ENCODE data around the gene CSF1.
"Not testable (repeated sequence)": the region's sequence is repeated elsewhere in the genome, so short reads cannot be mapped to it uniquely, and the experiment has no call there.

CSF1 gene

DNA sequence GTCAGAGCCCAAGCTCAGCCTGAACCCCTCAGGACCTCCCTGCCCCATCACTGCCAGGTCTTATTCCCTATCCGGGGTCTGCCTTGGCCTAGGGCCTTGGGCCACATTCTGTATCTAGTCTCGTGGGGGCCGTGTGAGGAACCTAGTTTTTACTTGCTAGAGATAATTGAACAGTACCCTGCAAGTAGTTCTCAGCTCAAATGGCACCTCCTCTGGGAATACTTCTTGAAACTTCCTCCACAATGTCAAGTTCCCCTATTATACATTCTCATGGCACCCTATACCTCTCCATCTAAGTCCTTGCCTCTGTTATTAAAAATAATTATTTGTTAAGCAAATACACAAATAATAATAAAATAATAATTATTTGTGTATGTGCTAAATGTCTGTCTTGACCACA, 32.9 kb upstream of the CSF1 start:
- H3K4me1 Mint-ChIP-seq, result peaks cover 70% of the 10 kb centered on the region
- no peaks in the 10 kb centered on the region for H3K27me3 Mint-ChIP-seq (ENCODE audit: low read depth)
- H3K27ac Mint-ChIP-seq, result peak overlapping the region; percentile 79 to 90 (median 85)
- no peaks in the 10 kb centered on the region for H3K9me3 Mint-ChIP-seq
- H3K36me3 Mint-ChIP-seq (ENCODE audit: low read depth), result no peaks in the 10 kb centered on the region
- peak overlapping the region in 1 of 3 experiments; percentile 36 for H3K4me3 Mint-ChIP-seq
- TF ChIP-seq, protein P1, sequence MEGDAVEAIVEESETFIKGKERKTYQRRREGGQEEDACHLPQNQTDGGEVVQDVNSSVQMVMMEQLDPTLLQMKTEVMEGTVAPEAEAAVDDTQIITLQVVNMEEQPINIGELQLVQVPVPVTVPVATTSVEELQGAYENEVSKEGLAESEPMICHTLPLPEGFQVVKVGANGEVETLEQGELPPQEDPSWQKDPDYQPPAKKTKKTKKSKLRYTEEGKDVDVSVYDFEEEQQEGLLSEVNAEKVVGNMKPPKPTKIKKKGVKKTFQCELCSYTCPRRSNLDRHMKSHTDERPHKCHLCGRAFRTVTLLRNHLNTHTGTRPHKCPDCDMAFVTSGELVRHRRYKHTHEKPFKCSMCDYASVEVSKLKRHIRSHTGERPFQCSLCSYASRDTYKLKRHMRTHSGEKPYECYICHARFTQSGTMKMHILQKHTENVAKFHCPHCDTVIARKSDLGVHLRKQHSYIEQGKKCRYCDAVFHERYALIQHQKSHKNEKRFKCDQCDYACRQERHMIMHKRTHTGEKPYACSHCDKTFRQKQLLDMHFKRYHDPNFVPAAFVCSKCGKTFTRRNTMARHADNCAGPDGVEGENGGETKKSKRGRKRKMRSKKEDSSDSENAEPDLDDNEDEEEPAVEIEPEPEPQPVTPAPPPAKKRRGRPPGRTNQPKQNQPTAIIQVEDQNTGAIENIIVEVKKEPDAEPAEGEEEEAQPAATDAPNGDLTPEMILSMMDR (IDR thresholded peaks at IDR 0.05; ENCODE audit: unreplicated experiment in 3 of 3), result no peak

DNA sequence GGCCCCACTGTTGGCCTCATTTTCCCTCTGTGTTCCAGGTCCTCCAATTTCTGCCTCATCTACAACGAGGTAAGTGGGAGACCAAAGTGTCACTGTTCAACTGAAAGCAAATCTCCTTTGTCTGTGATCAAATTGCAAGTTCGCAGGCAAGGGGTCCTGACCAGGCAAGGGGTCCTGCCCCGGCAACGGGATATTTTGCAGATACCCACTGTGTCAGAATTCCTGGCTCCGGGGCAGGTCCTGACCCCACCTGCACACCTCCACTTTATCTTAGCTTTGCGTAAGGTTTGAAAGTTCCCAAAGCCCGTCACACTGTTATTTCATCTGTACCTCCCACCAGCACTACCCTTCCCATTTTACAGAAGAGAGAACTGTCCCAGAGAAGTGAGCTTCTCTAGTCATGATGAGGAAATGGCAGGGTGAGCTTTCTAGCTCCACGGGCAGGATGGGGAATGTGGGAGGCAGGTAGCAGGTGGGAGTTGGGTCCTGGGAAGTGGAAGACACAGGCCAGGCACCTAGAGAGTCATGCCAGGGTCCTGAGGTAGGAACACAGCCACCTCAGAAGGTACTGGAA, 32.0 kb upstream of the CSF1 start:
- TF ChIP-seq, protein P1 (IDR thresholded peaks at IDR 0.05; ENCODE audit: unreplicated experiment in 3 of 3), result no peak
- H3K9me3 Mint-ChIP-seq, result no peaks in the 10 kb centered on the region
- H3K27ac Mint-ChIP-seq, result peak overlapping the region; percentile 39 to 82 (median 77)
- no peaks in the 10 kb centered on the region for H3K36me3 Mint-ChIP-seq (ENCODE audit: low read depth)
- H3K27me3 Mint-ChIP-seq (ENCODE audit: low read depth), result no peaks in the 10 kb centered on the region
- H3K4me3 Mint-ChIP-seq, result no peak overlapping the region
- peaks cover 75% of the 10 kb centered on the region for H3K4me1 Mint-ChIP-seq

DNA sequence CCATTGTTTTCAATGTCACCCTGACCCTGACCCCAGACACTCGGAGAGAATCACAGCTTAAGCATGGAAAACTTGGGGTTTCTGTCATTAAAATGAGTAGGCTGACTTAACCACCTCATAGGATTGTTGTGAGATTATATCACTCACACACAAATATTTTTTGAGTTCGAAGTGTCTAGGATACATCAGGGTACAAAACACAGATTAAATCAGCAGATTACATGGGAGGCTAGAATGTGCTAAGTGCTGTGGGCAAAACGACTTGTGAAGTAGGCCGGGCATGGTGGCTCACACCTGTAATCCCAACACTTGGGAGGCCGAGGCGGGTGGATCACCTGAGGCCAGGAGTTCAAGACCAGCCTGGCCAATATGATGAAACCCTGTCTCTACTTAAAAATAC, 31.3 kb upstream of the CSF1 start:
- H3K9me3 Mint-ChIP-seq; H3K4me3 Mint-ChIP-seq; H3K36me3 Mint-ChIP-seq (ENCODE audit: low read depth); H3K27me3 Mint-ChIP-seq (ENCODE audit: low read depth): not testable (repeated sequence)
- peak overlapping the region in 2 of 3 experiments; percentile 77 to 82 for H3K27ac Mint-ChIP-seq
- H3K4me1 Mint-ChIP-seq, result peaks cover 80% of the 10 kb centered on the region

DNA sequence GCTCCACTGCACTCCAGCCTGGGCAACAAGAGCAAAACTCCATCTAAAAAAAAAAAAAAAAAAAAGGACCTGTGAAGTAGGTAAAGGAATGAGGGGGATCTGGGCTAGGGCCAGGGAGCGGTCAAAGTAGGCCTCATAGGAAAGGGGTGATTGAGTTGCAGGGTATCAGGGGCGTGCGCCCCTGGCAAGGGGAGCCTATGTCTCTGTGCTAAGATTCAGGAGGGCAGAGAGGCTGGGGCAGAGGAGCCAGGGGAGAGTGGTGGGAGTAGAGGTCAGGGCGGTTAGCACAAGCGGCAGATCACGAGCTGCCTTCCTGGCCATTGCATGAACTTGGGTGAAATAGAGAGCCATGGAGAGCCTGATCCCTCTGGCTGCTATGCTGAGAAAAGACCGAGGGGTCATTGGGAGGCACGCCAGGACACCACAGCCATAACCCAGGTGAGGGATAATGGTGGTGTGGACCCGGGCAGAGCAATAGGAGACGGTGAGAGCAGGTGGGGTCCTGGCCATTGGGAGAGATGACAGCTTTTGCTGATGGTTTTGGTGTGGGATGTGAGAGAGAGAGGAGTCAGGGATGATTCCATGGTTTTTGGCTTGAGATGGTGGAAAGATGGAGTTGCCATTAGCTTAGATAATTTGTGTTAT, 30.6 kb upstream of the CSF1 start:
- Mint-ChIP-seq H3K4me1 (peaks cover 81% of the 10 kb centered on the region), H3K36me3 (ENCODE audit: low read depth) (no peaks in the 10 kb centered on the region), H3K27me3 (ENCODE audit: low read depth) (no peaks in the 10 kb centered on the region), H3K9me3 (no peaks in the 10 kb centered on the region), H3K4me3 (no peak overlapping the region), H3K27ac (peak overlapping the region in 2 of 3 experiments; percentile 35 to 78)
- TF ChIP-seq, protein P1 (IDR thresholded peaks at IDR 0.05; ENCODE audit: unreplicated experiment in 3 of 3), result no peak

DNA sequence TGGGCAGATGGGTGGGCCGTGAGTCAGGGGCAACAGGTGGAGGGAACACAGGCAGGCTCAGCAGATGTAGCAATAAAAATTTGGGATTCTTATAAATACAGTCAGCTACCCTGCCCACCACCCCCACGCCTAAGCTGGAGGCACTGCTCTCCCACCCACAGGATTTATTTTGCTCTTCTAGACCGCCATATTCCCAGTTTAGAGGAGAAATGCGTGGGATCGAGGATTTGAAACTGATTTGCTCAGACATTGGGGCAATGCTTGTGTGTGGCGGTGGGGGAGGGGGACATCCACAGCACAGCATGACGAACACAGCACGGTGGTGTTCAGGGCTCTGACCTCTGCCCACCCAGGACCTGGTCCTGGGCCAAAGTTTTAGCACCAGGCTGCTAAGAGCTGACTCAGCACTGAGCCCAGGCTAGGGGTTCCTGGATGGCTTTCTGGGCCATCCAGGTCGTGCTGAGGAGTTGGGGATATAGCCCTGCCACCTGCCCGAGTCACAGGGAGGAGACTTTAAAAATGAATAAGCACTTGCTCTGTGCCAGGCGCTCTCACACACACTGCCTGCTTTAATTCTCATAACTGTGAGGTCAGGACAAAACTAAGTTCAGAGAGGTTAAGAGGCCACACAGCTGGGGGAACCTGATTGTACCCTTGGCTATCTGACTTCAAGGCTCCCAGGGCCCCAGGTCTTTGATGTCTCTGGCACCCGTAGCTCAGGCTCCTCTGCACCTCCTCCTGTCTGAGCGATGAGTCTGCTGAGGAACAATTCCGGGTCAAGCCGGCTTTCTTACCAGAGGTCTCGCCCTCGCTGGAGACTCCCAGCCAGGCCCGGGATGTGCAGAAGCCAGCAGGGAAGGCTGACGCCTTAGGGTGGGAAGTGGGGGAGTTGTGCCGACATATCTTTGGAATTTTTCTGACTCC, 29.4 kb upstream of the CSF1 start:
- H3K4me1 Mint-ChIP-seq, result peaks cover 82% of the 10 kb centered on the region
- no peaks in the 10 kb centered on the region for H3K9me3 Mint-ChIP-seq
- peak overlapping the region in 2 of 3 experiments; percentile 62 to 78 for H3K27ac Mint-ChIP-seq

DNA sequence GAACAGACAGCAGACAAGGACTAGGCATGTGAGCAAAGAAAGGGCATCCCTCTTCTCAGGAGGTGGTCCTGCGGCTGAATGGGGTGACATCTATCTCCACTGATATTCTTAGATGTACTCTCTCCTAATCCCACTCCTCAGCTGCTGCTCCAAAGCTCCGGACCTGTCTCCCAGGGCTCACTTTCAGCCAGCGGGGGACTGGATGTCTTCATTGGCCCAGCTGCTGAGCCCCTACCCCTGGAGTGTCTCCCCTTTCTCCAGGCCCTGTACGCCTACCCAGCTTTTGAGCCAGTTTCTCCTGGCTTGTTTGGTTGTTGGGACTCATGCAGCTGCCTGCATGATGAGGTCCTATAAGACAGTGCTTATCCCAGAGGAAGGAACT, 28.8 kb upstream of the CSF1 start:
- Mint-ChIP-seq H3K4me1 (peaks cover 77% of the 10 kb centered on the region), H3K4me3 (no peak overlapping the region), H3K9me3 (no peaks in the 10 kb centered on the region), H3K27me3 (ENCODE audit: low read depth) (peaks cover 4% of the 10 kb centered on the region), H3K27ac (peak overlapping the region in 2 of 3 experiments; percentile 62 to 78), H3K36me3 (ENCODE audit: low read depth) (no peaks in the 10 kb centered on the region)
- TF ChIP-seq, protein P1 (IDR thresholded peaks at IDR 0.05; ENCODE audit: unreplicated experiment in 3 of 3), result no peak

More for the DNA sequence above, 29.4 kb upstream of the CSF1 start:
- Mint-ChIP-seq H3K4me3 (no peak overlapping the region), H3K27me3 (ENCODE audit: low read depth) (peaks cover 4% of the 10 kb centered on the region), H3K36me3 (ENCODE audit: low read depth) (no peaks in the 10 kb centered on the region)
- TF ChIP-seq, protein P1 (IDR thresholded peaks at IDR 0.05; ENCODE audit: unreplicated experiment in 3 of 3), result no peak

Data from nephron (organoid).